ENCODE measurements around the gene SPOCK1.

The SPOCK1 gene

GRCh38 chr5:137375741-137376526 is 123.2 kb downstream of the SPOCK1 start:
- Histone ChIP-seq H3K36me3 (ENCODE audit: control insufficient read depth, insufficient read depth, low read length) (no peaks in the 10 kb centered on the region), H3K4me3 (replicated peaks; ENCODE audit: low read depth, low read length) (no peak overlapping the region), H3K27me3 (replicated peaks; ENCODE audit: control insufficient read depth, insufficient read depth, low read length) (peaks cover 2% of the 10 kb centered on the region)
- no peak for DNase-seq (ENCODE audit: extremely low read depth, insufficient read length)
- TF ChIP-seq CTCF (IDR thresholded peaks at IDR 0.05; ENCODE audit: insufficient read depth, low read length, poor library complexity, severe bottlenecking) = no peak

- no peak for TF ChIP-seq CTCF (IDR thresholded peaks at IDR 0.05; ENCODE audit: insufficient read depth, low read length, poor library complexity, severe bottlenecking)
- H3K36me3 ChIP-seq (ENCODE audit: control insufficient read depth, insufficient read depth, low read length) = no peaks in the 10 kb centered on the region
- DNase-seq (ENCODE audit: extremely low read depth, insufficient read length) = no peak
Observed at GRCh38 chr5:137374110-137374714, 124.9 kb downstream of the SPOCK1 start.

GRCh38 chr5:137372773-137373160 is 126.4 kb downstream of the SPOCK1 start:
- Histone ChIP-seq H3K36me3 (ENCODE audit: control insufficient read depth, insufficient read depth, low read length) (no peaks in the 10 kb centered on the region), H3K27me3 (replicated peaks; ENCODE audit: control insufficient read depth, insufficient read depth, low read length) (peaks cover 4% of the 10 kb centered on the region), H3K4me3 (replicated peaks; ENCODE audit: low read depth, low read length) (no peak overlapping the region)
- no peak for DNase-seq (ENCODE audit: extremely low read depth, insufficient read length)
- TF ChIP-seq CTCF (IDR thresholded peaks at IDR 0.05; ENCODE audit: insufficient read depth, low read length, poor library complexity, severe bottlenecking) = no peak

More at GRCh38 chr5:137374110-137374714, 124.9 kb downstream of the SPOCK1 start:
- Histone ChIP-seq H3K27me3 (replicated peaks; ENCODE audit: control insufficient read depth, insufficient read depth, low read length) (peaks cover 4% of the 10 kb centered on the region), H3K4me3 (replicated peaks; ENCODE audit: low read depth, low read length) (no peak overlapping the region)

DNA sequence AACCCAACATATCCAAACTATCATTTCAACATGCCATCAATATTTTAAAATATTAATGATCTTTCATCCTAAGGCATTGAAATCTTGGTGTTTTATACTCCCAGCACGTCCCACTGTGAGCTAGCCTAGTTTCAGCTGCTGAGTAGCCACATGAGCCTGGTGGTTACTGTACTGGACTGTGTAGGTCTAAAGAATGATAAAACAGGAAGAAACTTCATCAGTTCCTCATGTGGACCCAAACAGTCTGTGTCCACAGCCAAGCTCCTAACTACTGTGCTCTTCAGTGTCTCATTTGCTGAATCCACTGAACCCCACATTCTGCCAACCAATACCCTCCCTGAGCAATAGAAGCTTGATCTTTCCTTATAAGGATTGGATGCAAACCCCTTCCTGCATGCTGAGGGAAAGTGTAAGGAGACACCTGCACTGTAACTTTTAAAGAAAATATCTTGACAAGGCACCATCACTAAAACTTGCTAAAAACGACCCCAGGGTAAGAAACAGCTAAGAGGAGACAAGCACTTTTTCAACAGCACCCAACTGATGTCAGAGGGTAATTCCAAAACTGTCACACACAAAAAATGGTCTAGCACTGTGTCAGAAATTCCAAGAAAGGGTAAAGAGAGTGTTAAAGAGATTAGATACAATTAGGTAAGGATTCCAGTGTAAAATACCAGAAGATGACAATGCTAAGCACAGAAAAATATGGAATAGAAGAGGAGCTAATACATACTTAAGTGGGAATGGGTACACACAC is 126.9 kb downstream of the SPOCK1 start:
- DNase-seq (ENCODE audit: extremely low read depth, insufficient read length) = no peak
- no peaks in the 10 kb centered on the region for H3K36me3 ChIP-seq (ENCODE audit: control insufficient read depth, insufficient read depth, low read length)
- peaks cover 4% of the 10 kb centered on the region for H3K27me3 ChIP-seq (replicated peaks; ENCODE audit: control insufficient read depth, insufficient read depth, low read length)
- no peak for TF ChIP-seq CTCF (IDR thresholded peaks at IDR 0.05; ENCODE audit: insufficient read depth, low read length, poor library complexity, severe bottlenecking)
- H3K4me3 ChIP-seq (replicated peaks; ENCODE audit: low read depth, low read length) = no peak overlapping the region

DNA sequence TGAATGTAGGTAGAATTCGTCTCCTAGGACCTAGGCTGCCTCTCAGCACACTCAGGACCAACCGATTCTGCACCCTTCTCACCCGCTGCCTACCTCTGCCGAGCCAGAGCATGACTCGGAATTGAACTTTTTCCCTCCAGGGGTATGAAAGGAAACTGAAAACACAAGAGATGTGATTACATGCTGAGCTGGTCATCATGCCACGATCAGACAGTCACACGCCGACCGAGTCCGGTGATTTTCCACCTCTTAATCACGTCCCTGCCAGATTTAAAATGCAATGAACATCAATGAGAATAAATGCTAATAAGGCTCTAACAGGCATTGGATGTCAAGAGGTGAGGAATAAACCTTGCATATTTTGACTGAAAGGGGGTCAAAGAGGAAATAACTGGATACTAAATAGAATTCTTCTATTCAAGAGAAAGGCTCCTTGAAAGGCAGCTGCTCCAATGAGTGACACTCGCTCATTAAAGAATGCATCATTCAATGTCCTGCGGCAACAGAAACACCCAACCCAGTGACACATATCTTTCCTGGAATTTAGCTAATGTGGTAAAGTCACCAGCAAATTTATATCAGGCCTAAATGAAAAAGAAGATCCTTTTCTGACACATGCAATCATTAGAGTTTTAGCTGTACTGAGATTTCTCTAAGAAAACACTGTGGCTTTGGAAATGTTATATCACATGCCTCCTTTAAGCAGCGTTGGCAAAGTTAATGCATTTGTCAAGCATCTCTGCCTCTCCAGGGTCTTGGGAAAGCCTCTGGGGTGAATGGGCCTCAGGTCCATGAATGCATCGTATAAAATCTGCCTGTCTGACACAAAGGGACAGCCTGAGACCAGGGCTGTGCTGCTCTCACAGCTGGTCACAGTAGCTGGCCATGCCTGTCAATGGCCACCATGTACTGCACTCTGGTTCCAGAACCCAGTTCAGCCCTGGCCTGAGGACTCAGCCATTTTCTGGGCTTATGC is 128.7 kb downstream of the SPOCK1 start:
- Histone ChIP-seq H3K4me3 (replicated peaks; ENCODE audit: low read depth, low read length) (no peak overlapping the region), H3K36me3 (ENCODE audit: control insufficient read depth, insufficient read depth, low read length) (no peaks in the 10 kb centered on the region), H3K27me3 (replicated peaks; ENCODE audit: control insufficient read depth, insufficient read depth, low read length) (peaks cover 4% of the 10 kb centered on the region)
- DNase-seq (ENCODE audit: extremely low read depth, insufficient read length) = no peak
- no peak for TF ChIP-seq CTCF (IDR thresholded peaks at IDR 0.05; ENCODE audit: insufficient read depth, low read length, poor library complexity, severe bottlenecking)
